ENCODE results near the gene EIF2B2. TPM values are rescaled to one million over a fixed set of nuclear protein-coding genes. Genes with fewer than 3 reads are reported as not detected.

The EIF2B2 gene
- total RNA-seq, 2 experiments from 2014 or later: 61.9 to 62.6 TPM

DNA sequence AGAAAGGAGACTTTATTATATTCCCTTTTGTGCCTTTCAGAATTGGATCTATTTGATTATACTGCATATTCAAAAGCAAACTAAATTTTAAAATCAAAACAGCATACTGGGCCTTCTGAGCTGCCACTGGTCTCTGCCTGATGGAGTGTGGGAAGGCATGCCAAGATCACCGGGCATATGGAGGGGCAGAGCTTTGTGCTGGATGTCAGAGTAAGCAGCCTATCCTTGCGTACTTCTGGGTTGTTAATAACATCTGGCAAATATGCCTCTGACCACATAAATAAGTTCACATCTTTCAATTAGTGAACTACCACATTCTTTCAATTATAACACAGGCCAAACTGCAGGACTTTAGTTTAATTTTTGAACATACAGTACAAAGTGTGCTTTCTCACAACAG is 30.2 kb downstream of the EIF2B2 start:
- no peak for DNase-seq
- H3K27me3 Mint-ChIP-seq: no peaks in the 10 kb centered on the region
- no peaks in the 10 kb centered on the region for H3K4me1 Mint-ChIP-seq (ENCODE audit: low read depth)
- no peaks in the 10 kb centered on the region for H3K9me3 Mint-ChIP-seq
- no peak overlapping the region for H3K27ac Mint-ChIP-seq
- peaks cover 35% of the 10 kb centered on the region for H3K36me3 Mint-ChIP-seq
- H3K4me3 Mint-ChIP-seq: no peak overlapping the region
- intact Hi-C loops (cut with micrococcal nuclease): no loop called here
- CTCF ChIA-PET: no interaction called here
- POLR2A ChIA-PET: no interaction called here

DNA sequence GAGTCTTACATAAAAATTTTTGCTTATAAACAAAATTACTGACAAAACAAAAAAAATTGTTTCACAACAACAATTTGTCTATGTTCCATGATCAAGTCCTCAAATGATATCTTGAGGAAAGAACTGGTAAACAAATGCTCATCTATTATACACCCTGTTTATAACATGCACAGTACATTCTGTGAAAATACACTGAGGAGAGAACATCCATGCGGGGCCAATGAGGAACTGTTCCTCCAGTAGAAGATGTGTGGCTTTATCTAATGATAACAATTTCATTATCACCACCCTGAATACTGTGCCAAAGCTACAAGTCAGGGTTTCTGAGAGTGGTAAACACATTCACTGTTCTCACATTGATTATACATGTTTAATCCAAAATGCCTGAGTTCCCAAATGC is 37.8 kb downstream of the EIF2B2 start:
- Mint-ChIP-seq H3K9me3 (no peaks in the 10 kb centered on the region), H3K4me1 (ENCODE audit: low read depth) (peaks cover 13% of the 10 kb centered on the region), H3K27ac (no peak overlapping the region), H3K4me3 (no peak overlapping the region), H3K27me3 (no peaks in the 10 kb centered on the region), H3K36me3 (peaks cover 14% of the 10 kb centered on the region)
- POLR2A ChIA-PET: no interaction called here
- DNase-seq: no peak
- CTCF ChIA-PET: no interaction called here
- intact Hi-C loops (cut with micrococcal nuclease): no loop called here

DNA sequence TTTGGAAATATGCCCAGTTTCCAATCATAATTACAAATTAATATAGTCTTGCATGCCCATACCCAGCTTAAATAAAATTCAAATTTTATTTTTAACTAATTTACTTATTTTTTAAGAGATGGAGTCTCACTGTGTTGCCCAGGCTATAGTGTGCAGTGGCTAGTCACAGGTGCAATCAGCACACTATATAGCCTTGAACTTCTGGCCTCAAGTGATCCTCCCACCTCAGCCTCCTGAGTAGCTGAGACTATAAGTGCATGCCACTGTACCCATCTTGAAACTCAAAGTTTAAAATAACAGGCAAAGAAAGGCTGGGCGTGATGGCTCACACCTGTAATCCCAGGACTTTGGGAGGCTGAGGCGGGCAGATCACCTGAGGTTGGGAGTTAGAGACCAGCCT is 38.2 kb downstream of the EIF2B2 start:
- no peak overlapping the region for H3K4me3 Mint-ChIP-seq
- peaks cover 12% of the 10 kb centered on the region for H3K36me3 Mint-ChIP-seq
- ChIA-PET POLR2A (no interaction called here), CTCF (no interaction called here)
- H3K27ac Mint-ChIP-seq: no peak overlapping the region
- peaks cover 16% of the 10 kb centered on the region for H3K4me1 Mint-ChIP-seq (ENCODE audit: low read depth)
- H3K9me3 Mint-ChIP-seq: no peaks in the 10 kb centered on the region
- intact Hi-C loops (cut with micrococcal nuclease): no loop called here
- no peaks in the 10 kb centered on the region for H3K27me3 Mint-ChIP-seq
- DNase-seq: no peak

DNA sequence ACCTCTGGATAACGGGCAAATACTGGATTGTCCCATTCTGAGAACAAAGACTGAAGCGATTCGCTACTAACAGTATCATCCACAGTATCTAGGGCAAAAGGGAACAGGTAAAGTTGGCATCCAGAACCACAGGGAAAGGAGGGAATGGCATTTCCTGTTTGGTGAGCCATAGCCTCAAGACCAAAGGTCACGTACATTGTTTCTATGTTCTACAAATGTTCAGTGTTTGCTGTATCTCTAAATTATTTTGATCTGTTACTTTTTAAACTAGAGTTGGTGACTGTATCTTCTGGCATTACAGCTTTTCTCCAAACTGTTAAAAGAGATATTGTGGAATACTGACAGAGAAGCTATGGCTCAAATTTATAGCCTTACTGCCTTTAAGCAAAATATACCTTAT is 38.9 kb downstream of the EIF2B2 start:
- Mint-ChIP-seq H3K27me3 (no peaks in the 10 kb centered on the region), H3K4me3 (no peak overlapping the region), H3K27ac (no peak overlapping the region), H3K36me3 (peaks cover 15% of the 10 kb centered on the region), H3K9me3 (no peaks in the 10 kb centered on the region), H3K4me1 (ENCODE audit: low read depth) (peaks cover 22% of the 10 kb centered on the region)
- intact Hi-C loops (cut with micrococcal nuclease): no loop called here
- ChIA-PET POLR2A (no interaction called here), CTCF (interaction anchor here (1.4 kb wide), 1 partner anchor 47 kb away, joined by 3 read pairs; no protein-coding TSS in a partner anchor)
- no peak for DNase-seq

DNA sequence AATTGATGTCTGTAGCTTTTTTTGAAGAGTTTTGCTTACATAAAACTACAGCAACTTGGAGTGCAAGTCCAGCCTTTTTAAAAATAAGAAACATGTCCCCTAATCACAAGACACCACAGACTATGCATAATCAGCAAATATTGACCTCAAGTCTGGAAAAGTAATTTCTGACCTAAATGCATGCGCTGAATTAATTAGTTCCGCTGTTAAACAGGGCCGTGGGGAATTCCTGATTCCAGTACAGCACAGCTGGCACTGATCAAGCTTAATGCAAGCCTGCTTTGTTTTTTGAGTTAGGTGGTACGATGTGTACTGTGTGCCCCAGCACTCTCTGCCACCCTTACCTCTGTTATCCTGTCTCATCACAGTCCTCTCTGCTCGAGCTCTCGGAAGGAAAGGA is 39.3 kb downstream of the EIF2B2 start:
- no peaks in the 10 kb centered on the region for H3K27me3 Mint-ChIP-seq
- H3K36me3 Mint-ChIP-seq: peaks cover 15% of the 10 kb centered on the region
- no peak overlapping the region for H3K27ac Mint-ChIP-seq
- ChIA-PET CTCF (interaction anchor here (1.4 kb wide), 1 partner anchor 46 kb away, joined by 3 read pairs; no protein-coding TSS in a partner anchor), POLR2A (no interaction called here)
- no peak overlapping the region for H3K4me3 Mint-ChIP-seq
- no peaks in the 10 kb centered on the region for H3K9me3 Mint-ChIP-seq
- intact Hi-C loops (cut with micrococcal nuclease): no loop called here
- H3K4me1 Mint-ChIP-seq (ENCODE audit: low read depth): peaks cover 26% of the 10 kb centered on the region
- no peak for DNase-seq

DNA sequence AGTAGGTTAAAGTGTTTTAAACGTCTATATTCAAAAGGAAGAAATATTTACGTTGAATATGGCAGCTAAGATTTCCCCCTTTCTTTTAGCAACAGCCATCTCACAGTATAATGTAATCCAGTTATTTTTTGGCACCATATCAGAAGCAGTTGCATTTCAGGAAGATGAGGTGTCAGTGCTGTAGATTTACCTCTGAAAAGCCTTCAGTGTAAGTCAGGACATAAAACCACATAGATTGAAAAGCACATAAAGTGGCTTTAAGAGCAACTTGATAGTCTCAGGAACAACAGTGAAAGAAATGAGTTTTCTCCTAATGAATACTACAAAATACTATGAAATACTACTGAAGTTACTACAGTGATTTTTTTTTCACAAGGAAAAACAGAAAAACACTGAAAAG is 41.6 kb downstream of the EIF2B2 start:
- CTCF ChIA-PET: interaction anchor here (0.7 kb wide), 1 partner anchor 260 kb away, joined by 5 read pairs; no protein-coding TSS in a partner anchor
- intact Hi-C loops (cut with micrococcal nuclease): no loop called here
- H3K27ac Mint-ChIP-seq: no peak overlapping the region
- no peaks in the 10 kb centered on the region for H3K27me3 Mint-ChIP-seq
- peaks cover 46% of the 10 kb centered on the region for H3K4me1 Mint-ChIP-seq (ENCODE audit: low read depth)
- no peak overlapping the region for H3K4me3 Mint-ChIP-seq
- no peak for DNase-seq
- H3K36me3 Mint-ChIP-seq: peaks cover 17% of the 10 kb centered on the region
- POLR2A ChIA-PET: interaction anchor here (1.7 kb wide), 1 partner anchor 20 kb away, joined by 4 read pairs; the partner anchor contains the start of gene ACYP1
- H3K9me3 Mint-ChIP-seq: no peaks in the 10 kb centered on the region

DNA sequence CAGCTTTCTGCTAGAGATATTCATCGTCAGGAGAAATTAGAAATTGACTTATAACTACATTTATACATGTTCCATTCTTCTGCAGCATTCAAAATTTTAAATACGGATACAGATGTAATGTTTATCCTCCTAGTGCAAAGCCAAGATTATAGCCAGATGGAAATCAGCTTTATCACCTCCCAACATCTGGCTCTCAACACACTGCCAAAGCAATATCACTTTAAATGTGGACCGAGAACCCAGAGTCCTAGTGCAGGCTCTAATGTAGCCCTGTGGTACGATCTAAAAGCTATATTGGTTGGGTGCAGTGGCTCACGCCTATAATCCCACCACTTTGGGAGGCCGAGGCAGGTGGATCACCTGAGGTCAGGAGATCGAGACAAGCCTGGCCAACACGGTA is 42.0 kb downstream of the EIF2B2 start:
- H3K9me3 Mint-ChIP-seq: no peaks in the 10 kb centered on the region
- no peak overlapping the region for H3K27ac Mint-ChIP-seq
- CTCF ChIA-PET: interaction anchor here (0.7 to 1.3 kb wide), 2 partner anchors 22 to 259 kb away, joined by 3 to 5 read pairs; no protein-coding TSS in a partner anchor
- POLR2A ChIA-PET: interaction anchor here (1.7 kb wide), 1 partner anchor 19 kb away, joined by 4 read pairs; the partner anchor contains the start of gene ACYP1
- DNase-seq: no peak
- peaks cover 21% of the 10 kb centered on the region for H3K36me3 Mint-ChIP-seq
- intact Hi-C loops (cut with micrococcal nuclease): no loop called here
- peaks cover 49% of the 10 kb centered on the region for H3K4me1 Mint-ChIP-seq (ENCODE audit: low read depth)
- H3K27me3 Mint-ChIP-seq: no peaks in the 10 kb centered on the region
- H3K4me3 Mint-ChIP-seq: no peak overlapping the region

DNA sequence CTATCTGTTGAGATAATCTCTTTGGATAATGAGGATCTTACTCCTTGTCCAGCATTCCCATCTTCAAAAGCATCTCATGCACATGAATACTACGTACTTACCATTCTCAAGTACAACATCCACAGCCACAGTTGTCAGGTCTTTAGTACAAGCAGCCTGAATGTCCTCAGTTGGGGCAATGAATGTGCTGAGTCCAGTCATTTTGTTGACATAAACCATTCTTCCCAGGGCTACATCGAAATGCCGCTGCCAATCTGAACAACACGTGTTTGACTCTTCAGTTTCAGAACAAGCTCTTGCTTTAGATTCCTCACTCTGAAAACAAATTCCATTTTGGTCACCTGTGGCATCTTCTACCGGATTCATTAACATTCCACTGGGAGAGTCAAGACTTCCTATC is 43.6 kb downstream of the EIF2B2 start:
- Mint-ChIP-seq H3K9me3 (no peaks in the 10 kb centered on the region), H3K27ac (no peak overlapping the region), H3K4me1 (ENCODE audit: low read depth) (peaks cover 60% of the 10 kb centered on the region), H3K36me3 (peaks cover 21% of the 10 kb centered on the region), H3K4me3 (no peak overlapping the region), H3K27me3 (no peaks in the 10 kb centered on the region)
- intact Hi-C loops (cut with micrococcal nuclease): loop anchor here (2.0 kb wide), 1 partner anchor 43 kb away; the partner anchor contains the start of gene EIF2B2
- ChIA-PET CTCF (interaction anchor here (1.4 kb wide), 2 partner anchors 17 to 42 kb away, joined by 3 read pairs; no protein-coding TSS in a partner anchor), POLR2A (no interaction called here)
- DNase-seq: no peak

DNA sequence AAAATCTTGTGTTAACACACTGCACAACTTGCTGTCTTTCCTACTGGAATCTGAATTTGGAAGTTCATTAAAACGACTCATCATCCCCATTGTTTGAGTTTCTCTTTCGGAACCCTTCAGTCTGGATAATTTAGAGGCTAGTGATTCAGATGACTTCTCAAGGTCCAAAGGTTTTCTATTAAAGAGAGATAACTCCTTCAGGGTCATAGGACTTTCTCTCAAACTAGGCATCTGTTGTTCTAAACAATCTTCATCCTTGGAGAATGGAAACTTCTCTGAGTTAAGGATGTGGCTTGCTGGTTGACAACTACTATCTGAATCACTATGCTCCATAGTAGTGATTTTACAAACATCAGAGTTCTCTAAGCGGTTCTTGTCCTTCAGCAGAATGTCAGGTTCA is 44.2 kb downstream of the EIF2B2 start:
- peaks cover 24% of the 10 kb centered on the region for H3K36me3 Mint-ChIP-seq
- H3K27me3 Mint-ChIP-seq: no peaks in the 10 kb centered on the region
- POLR2A ChIA-PET: interaction anchor here (0.7 kb wide), 1 partner anchor 34 kb away, joined by 4 read pairs; no protein-coding TSS in a partner anchor
- H3K27ac Mint-ChIP-seq: no peak overlapping the region
- CTCF ChIA-PET: interaction anchor here (1.4 kb wide), 1 partner anchor 41 kb away, joined by 3 read pairs; no protein-coding TSS in a partner anchor
- H3K9me3 Mint-ChIP-seq: no peaks in the 10 kb centered on the region
- DNase-seq: no peak
- H3K4me3 Mint-ChIP-seq: no peak overlapping the region
- intact Hi-C loops (cut with micrococcal nuclease): loop anchor here (1.0 to 2.0 kb wide), 2 partner anchors 44 to 206 kb away; partner anchors contain the start of gene EIF2B2
- H3K4me1 Mint-ChIP-seq (ENCODE audit: low read depth): peaks cover 64% of the 10 kb centered on the region

DNA sequence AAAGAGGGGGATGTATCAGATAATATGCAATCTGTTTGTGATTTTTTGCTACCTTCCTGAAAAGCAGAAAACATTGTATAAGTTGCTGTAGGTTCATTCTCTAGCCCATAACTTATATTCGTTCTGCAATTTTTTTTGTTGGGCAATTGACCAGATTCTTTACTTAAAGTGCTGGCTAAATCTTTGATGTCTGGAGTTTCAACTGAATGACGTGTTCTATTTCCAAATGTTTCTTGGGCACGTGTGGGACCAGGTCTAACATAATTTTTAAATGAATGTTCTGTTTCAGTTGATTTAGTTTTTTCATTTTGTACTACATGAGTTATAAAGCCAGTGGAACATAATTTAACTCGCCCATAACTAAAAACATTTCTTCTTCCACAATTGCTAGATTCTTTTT is 44.8 kb downstream of the EIF2B2 start:
- Mint-ChIP-seq H3K4me3 (no peak overlapping the region), H3K36me3 (peaks cover 24% of the 10 kb centered on the region)

DNA sequence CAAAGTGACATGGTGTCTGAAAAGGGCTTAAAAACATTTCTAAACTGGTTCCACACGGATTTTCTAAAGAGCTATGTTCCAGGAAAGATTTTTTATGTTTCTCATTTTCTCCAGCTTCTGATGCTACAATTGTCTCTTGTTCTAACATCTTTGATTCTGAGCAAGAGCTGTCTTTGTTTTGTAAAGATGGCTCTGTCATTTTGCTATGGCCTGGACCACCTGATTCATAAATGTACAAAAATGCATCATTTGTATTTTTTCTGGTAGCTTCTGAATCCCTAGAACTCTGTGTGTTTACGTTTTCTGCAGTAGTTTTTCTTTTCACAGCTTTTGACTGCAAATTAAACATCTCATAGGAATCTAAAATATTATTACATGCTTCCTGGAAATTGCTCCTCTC is 45.4 kb downstream of the EIF2B2 start:
- Mint-ChIP-seq H3K9me3 (no peaks in the 10 kb centered on the region), H3K36me3 (peaks cover 24% of the 10 kb centered on the region), H3K27me3 (no peaks in the 10 kb centered on the region), H3K4me3 (no peak overlapping the region), H3K27ac (no peak overlapping the region), H3K4me1 (ENCODE audit: low read depth) (peaks cover 70% of the 10 kb centered on the region)
- intact Hi-C loops (cut with micrococcal nuclease): no loop called here
- ChIA-PET CTCF (interaction anchor here (0.6 to 1.7 kb wide), 3 partner anchors 41 to 436 kb away, joined by 3 to 7 read pairs (median 6); no protein-coding TSS in a partner anchor), POLR2A (no interaction called here)
- DNase-seq: no peak

More for the DNA sequence above, 44.8 kb downstream of the EIF2B2 start:
- intact Hi-C loops (cut with micrococcal nuclease): loop anchor here (1.0 to 2.0 kb wide), 2 partner anchors 45 to 206 kb away; partner anchors contain the start of gene EIF2B2
- ChIA-PET CTCF (interaction anchor here (1.5 to 1.7 kb wide), 2 partner anchors 42 to 187 kb away, joined by 6 to 7 read pairs; no protein-coding TSS in a partner anchor), POLR2A (interaction anchor here (0.7 kb wide), 1 partner anchor 34 kb away, joined by 4 read pairs; no protein-coding TSS in a partner anchor)
- H3K27me3 Mint-ChIP-seq: no peaks in the 10 kb centered on the region
- no peak overlapping the region for H3K27ac Mint-ChIP-seq
- peaks cover 64% of the 10 kb centered on the region for H3K4me1 Mint-ChIP-seq (ENCODE audit: low read depth)
- H3K9me3 Mint-ChIP-seq: no peaks in the 10 kb centered on the region
- DNase-seq: no peak

DNA sequence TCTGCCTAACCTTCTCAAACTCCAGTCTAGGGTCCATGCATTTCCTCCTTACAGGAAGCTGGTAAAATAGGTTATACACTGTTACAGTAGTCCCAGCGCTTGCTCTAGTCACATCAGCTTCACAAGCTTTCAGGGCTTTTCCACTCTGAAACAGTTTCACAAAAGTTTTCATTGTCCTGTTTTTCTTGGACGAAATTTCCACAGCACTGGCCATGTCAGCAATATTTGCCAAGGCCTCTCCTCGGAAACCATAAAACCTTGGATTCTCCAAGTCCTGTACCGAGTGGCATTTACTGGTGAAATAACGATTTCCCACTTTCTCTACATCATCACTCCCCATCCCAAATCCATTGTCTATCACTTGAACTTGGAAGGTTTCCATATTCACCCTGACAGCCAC is 46.4 kb downstream of the EIF2B2 start:
- ChIA-PET POLR2A (interaction anchor here (0.5 kb wide), 1 partner anchor 286 kb away, joined by 4 read pairs; no protein-coding TSS in a partner anchor), CTCF (interaction anchor here (1.5 to 1.7 kb wide), 2 partner anchors 40 to 189 kb away, joined by 6 to 7 read pairs; no protein-coding TSS in a partner anchor)
- Mint-ChIP-seq H3K4me1 (ENCODE audit: low read depth) (peaks cover 78% of the 10 kb centered on the region), H3K4me3 (no peak overlapping the region), H3K36me3 (peaks cover 30% of the 10 kb centered on the region), H3K27me3 (no peaks in the 10 kb centered on the region), H3K27ac (no peak overlapping the region), H3K9me3 (no peaks in the 10 kb centered on the region)
- no peak for DNase-seq
- intact Hi-C loops (cut with micrococcal nuclease): no loop called here

Data from activated CD4-positive, alpha-beta memory T cell treated with anti-CD3 and anti-CD28 coated beads for 36 hours (primary cell).